Gastrocnemius medialis (tissue), 4 donors: Measurements from ENCODE around the gene ZNF467. TPM values are rescaled to one million over a fixed set of nuclear protein-coding genes. Genes with fewer than 3 reads are reported as not detected.

Experiments used
- ATAC-seq, 2 donors: fragments of 150-250 bp; one replicate each; pipeline ENCODE4 v1.9.1; 2016
- DNase-seq, 2 donors: peaks; one replicate each; pipeline ENCODE4 v3.0.0-alpha.2; 2019
- H3K27ac ChIP-seq, 4 donors: fragments of 200-600 bp; sonication (generic); 1 replicate in 1 of 4; 2 replicates in 3 of 4; pipeline ENCODE4 v1.5.1; 2016 to 2018; ENCODE audit warnings: mild to moderate bottlenecking in 2 of 4, moderate library complexity in 1 of 4
- H3K27me3 ChIP-seq, 3 donors: fragments of 200-600 bp; sonication (generic) in 2 of 3; 1 replicate in 1 of 3; 2 replicates in 2 of 3; pipeline versions ENCODE4 v1.5.1 to v1.6.0; 2016 to 2019; ENCODE audit warnings: mild to moderate bottlenecking in 1 of 3, moderate library complexity in 1 of 3
- H3K36me3 ChIP-seq, 2 donors: fragments of 200-600 bp; sonication (generic) in 1 of 2; one replicate each; pipeline ENCODE4 v1.5.1; 2017 to 2018
- H3K4me1 ChIP-seq, 2 donors: fragments of 200-600 bp; sonication (generic) in 1 of 2; one replicate each; pipeline ENCODE4 v1.5.1; 2016 to 2017; ENCODE audit warnings: mild to moderate bottlenecking in 2 of 2
- H3K4me3 ChIP-seq, 4 donors: fragments of 200-600 bp; sonication (generic) in 3 of 4; 1 replicate in 1 of 4; 2 replicates in 3 of 4; pipeline ENCODE4 v1.5.1; 2016 to 2019; ENCODE audit warnings: mild to moderate bottlenecking in 2 of 4
- H3K9me3 ChIP-seq, 3 donors: fragments of 200-600 bp; sonication (generic) in 2 of 3; 1 replicate in 1 of 3; 2 replicates in 2 of 3; pipeline ENCODE4 v1.5.1; 2016 to 2019
- POLR2A ChIP-seq, 2 donors: fragments of 450-650 bp; IDR thresholded peaks; one replicate each; pipeline ENCODE4 v1.6.1; 2017; ENCODE audit warnings: antibody characterized with exemption in 2 of 2, mild to moderate bottlenecking in 2 of 2, moderate library complexity in 2 of 2
- in situ Hi-C, 4 donors: fragments of 200-750 bp; cut with MboI; loops; one replicate each; pipeline versions ENCODE4 v1.15.0 to v1.8.0; 2017; ENCODE audit warnings: low sequenced_read_pairs in 4 of 4
- intact Hi-C: fragments of 100-400 bp; cut with DNase I; formaldehyde crosslinking; loops from one replicate; pipeline ENCODE4 v1.15.1; 2023; ENCODE audit warnings: low total_unique reads
- total RNA-seq, 4 donors: library from RNA; depleted of rRNA; stranded (reverse); fragments of >200 nt; gene quantifications; one replicate each; pipeline versions ENCODE4 v1.1.0 to v1.2.3, GENCODE V29; 2016
- TF ChIP-seq, protein P1 (sequence below), 5 experiments: fragments of 450-650 bp in 3 of 5; fragments of 200-600 bp in 2 of 5; sonication (generic) in 2 of 5; IDR thresholded peaks in 4 of 5; conservative IDR thresholded peaks in 1 of 5; 1 replicate in 4 of 5; 2 replicates in 1 of 5; pipeline ENCODE4 v1.5.1; 2016 to 2019; ENCODE audit warnings: antibody characterized with exemption in 5 of 5, mild to moderate bottlenecking in 3 of 5, moderate library complexity in 3 of 5

Gene ZNF467
- total RNA-seq, 4 donors from 2014 or later = 0.15 to 1.8 (median 0.95) TPM

- TF ChIP-seq POLR2A (IDR thresholded peaks at IDR 0.05) = no peak
- TF ChIP-seq, protein P1, sequence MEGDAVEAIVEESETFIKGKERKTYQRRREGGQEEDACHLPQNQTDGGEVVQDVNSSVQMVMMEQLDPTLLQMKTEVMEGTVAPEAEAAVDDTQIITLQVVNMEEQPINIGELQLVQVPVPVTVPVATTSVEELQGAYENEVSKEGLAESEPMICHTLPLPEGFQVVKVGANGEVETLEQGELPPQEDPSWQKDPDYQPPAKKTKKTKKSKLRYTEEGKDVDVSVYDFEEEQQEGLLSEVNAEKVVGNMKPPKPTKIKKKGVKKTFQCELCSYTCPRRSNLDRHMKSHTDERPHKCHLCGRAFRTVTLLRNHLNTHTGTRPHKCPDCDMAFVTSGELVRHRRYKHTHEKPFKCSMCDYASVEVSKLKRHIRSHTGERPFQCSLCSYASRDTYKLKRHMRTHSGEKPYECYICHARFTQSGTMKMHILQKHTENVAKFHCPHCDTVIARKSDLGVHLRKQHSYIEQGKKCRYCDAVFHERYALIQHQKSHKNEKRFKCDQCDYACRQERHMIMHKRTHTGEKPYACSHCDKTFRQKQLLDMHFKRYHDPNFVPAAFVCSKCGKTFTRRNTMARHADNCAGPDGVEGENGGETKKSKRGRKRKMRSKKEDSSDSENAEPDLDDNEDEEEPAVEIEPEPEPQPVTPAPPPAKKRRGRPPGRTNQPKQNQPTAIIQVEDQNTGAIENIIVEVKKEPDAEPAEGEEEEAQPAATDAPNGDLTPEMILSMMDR (IDR thresholded peaks at IDR 0.05 in 4 of 5, conservative IDR thresholded peaks at IDR 0.05 in 1 of 5) = no peak
- in situ Hi-C loops (no loop called here), intact Hi-C loops (no loop called here)
- H3K4me1 ChIP-seq = peaks cover 5 to 23% of the 10 kb centered on the region in 2 donors
- DNase-seq (no peak), ATAC-seq (no peak)
- H3K27me3 ChIP-seq = peaks cover 0 to 9% (median 4%) of the 10 kb centered on the region in 3 donors
- H3K27ac ChIP-seq = no peak overlapping the region
- no peaks in the 10 kb centered on the region for H3K9me3 ChIP-seq
- no peaks in the 10 kb centered on the region for H3K36me3 ChIP-seq
- H3K4me3 ChIP-seq = no peak overlapping the region
These were observed 1.8 kb upstream of the ZNF467 start for GRCh38 chr7:149775176-149775556.

GRCh38 chr7:149774237-149775175, 1.1 kb upstream of the ZNF467 start:
- no peak for TF ChIP-seq POLR2A (IDR thresholded peaks at IDR 0.05)
- TF ChIP-seq, protein P1 (IDR thresholded peaks at IDR 0.05 in 4 of 5, conservative IDR thresholded peaks at IDR 0.05 in 1 of 5) = no peak
- H3K36me3 ChIP-seq = no peaks in the 10 kb centered on the region
- no peaks in the 10 kb centered on the region for H3K9me3 ChIP-seq
- peaks cover 0 to 9% (median 4%) of the 10 kb centered on the region in 3 donors for H3K27me3 ChIP-seq
- peaks cover 5 to 23% of the 10 kb centered on the region in 2 donors for H3K4me1 ChIP-seq
- H3K4me3 ChIP-seq = peak overlapping the region in 2 of 4 donors; percentile 71 to 73
- H3K27ac ChIP-seq = no peak overlapping the region
- no peak for DNase-seq
- in situ Hi-C loops = no loop called here
- ATAC-seq = no peak
- intact Hi-C loops = loop anchor here (5.0 kb wide), 1 partner anchor 103 kb away; no protein-coding TSS in a partner anchor

DNA sequence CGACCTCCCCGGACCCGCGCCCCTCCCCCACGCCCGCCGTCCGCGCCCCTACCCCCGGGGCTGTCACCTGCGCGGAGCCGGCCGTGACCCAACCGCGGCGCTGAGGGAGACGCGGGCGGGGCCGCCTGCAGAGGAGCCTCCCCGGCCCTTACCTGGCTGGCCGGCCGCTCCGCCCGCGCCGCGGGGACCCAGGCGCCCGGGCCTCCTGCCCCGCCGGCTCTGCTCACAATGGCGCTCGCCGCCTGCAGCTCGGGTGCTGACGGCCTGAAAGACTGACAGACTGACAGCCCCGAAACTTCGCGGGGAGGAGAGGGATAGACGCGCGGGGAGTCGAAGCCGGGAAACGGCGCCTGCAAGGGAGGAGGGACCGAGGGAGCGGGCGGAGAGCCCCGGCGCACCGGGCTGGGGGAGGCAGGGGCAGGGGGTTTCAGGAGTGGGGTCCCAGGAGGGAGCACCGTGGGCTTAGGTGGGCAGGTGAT, 393 bp downstream of the ZNF467 start:
- H3K4me1 ChIP-seq = peaks cover 5 to 23% of the 10 kb centered on the region in 2 donors
- H3K4me3 ChIP-seq = peak overlapping the region; percentile 71 to 83 (median 74)
- TF ChIP-seq, protein P1 (IDR thresholded peaks at IDR 0.05 in 4 of 5, conservative IDR thresholded peaks at IDR 0.05 in 1 of 5) = no peak
- no peak for TF ChIP-seq POLR2A (IDR thresholded peaks at IDR 0.05)
- ATAC-seq (no peak), DNase-seq (no peak)
- H3K9me3 ChIP-seq = no peaks in the 10 kb centered on the region
- H3K36me3 ChIP-seq = no peaks in the 10 kb centered on the region
- H3K27me3 ChIP-seq = peaks cover 0 to 9% (median 4%) of the 10 kb centered on the region in 3 donors
- in situ Hi-C loops = no loop called here
- H3K27ac ChIP-seq = peak overlapping the region in 2 of 4 donors; percentile 18 to 67
- intact Hi-C loops = loop anchor here (1.0 to 5.0 kb wide), 2 partner anchors 59 to 104 kb away; a partner anchor contains a TSS

DNA sequence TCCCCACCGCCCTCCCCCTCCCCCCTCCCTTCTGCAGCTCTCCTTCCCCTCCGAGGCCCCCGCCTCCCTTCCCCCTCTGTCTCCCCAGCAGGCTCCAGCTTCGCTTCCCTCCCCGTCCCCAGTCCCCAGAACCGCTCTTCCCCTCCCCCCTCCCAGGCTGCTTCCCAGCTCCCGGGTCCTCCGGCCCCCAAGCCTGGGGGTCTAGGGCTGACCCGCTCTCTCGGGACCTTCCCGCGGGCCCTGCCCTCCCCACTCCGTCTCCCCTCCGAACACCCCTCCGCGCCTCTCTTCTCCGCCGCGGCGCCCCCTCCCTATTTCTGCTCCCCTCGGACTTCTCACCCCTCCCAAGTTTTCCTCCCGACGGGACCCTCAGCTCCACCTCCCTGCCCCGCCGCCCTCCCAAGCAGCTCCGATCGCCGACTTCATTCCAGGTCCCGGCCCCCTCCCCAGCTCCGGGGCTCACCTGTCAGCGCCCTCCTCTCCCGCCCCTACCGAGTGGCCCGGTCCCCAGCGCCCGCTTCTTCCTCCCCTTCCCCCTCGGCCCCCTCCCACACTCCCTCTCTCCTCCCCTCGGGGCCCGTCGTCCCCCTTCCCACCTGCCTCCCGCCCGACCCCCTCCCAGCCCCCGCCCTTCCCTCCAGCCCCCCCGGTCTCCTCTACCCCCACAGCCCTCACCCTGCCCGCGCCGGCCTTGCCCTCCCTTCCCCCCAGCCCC, 990 bp downstream of the ZNF467 start:
- TF ChIP-seq, protein P1 (IDR thresholded peaks at IDR 0.05 in 4 of 5, conservative IDR thresholded peaks at IDR 0.05 in 1 of 5) = no peak
- TF ChIP-seq POLR2A (IDR thresholded peaks at IDR 0.05) = no peak
- H3K4me3 ChIP-seq = peak overlapping the region; percentile 71 to 83 (median 74)
- intact Hi-C loops = loop anchor here (1.0 to 5.0 kb wide), 2 partner anchors 58 to 105 kb away; a partner anchor contains a TSS
- H3K36me3 ChIP-seq = no peaks in the 10 kb centered on the region
- H3K9me3 ChIP-seq = no peaks in the 10 kb centered on the region
- peaks cover 5 to 23% of the 10 kb centered on the region in 2 donors for H3K4me1 ChIP-seq
- DNase-seq (no peak), ATAC-seq (no peak)
- H3K27ac ChIP-seq = peak overlapping the region in 3 of 4 donors; percentile 47 to 67 (median 55)
- in situ Hi-C loops = no loop called here
- H3K27me3 ChIP-seq = peaks cover 3 to 9% (median 4%) of the 10 kb centered on the region in 3 donors
